GM23248 (cell line): Measurements from ENCODE around the gene FOSL1. TPM values are rescaled to one million over a fixed set of nuclear protein-coding genes. Genes with fewer than 3 reads are reported as not detected.
A peak's percentile ranks its signal among the peaks of the same experiment; 100 is the strongest.

Experiments
- DNase-seq: peaks from one replicate; pipeline ENCODE4 v3.0.0-alpha.2; 2015
- H2AFZ ChIP-seq: fragments of 200-600 bp; sonication (generic); 2 replicates; pipeline ENCODE4 v1.6.1; 2016; ENCODE audit warnings: antibody characterized with exemption
- H3F3A ChIP-seq: fragments of 200-600 bp; sonication (generic); 2 replicates; pipeline ENCODE4 v1.6.1; 2016; ENCODE audit warnings: mild to moderate bottlenecking, antibody characterized with exemption, mixed run types; ENCODE audit not compliant: insufficient read depth
- H3K27ac ChIP-seq: fragments of 200-600 bp; sonication (generic); 2 replicates; pipeline ENCODE4 v1.5.1; 2016; ENCODE audit warnings: mild to moderate bottlenecking
- H3K27me3 ChIP-seq: fragments of 200-600 bp; sonication (generic); replicated peaks from 2 replicates; pipeline ENCODE4 v1.6.1; 2016; ENCODE audit warnings: mild to moderate bottlenecking; ENCODE audit not compliant: insufficient read depth
- H3K36me3 ChIP-seq: fragments of 200-600 bp; sonication (generic); 2 replicates; pipeline ENCODE4 v1.6.1; 2016; ENCODE audit warnings: low read depth, mild to moderate bottlenecking
- H3K4me1 ChIP-seq: fragments of 200-600 bp; sonication (generic); 2 replicates; pipeline ENCODE4 v1.6.1; 2016; ENCODE audit warnings: mild to moderate bottlenecking; ENCODE audit not compliant: insufficient read depth
- H3K4me2 ChIP-seq: fragments of 200-600 bp; sonication (generic); one replicate; pipeline ENCODE4 v1.6.1; 2016; ENCODE audit warnings: mild to moderate bottlenecking; ENCODE audit not compliant: unreplicated experiment
- H3K4me3 ChIP-seq: fragments of 200-600 bp; sonication (generic); 2 replicates; pipeline ENCODE4 v1.5.1; 2016; ENCODE audit warnings: mild to moderate bottlenecking
- H3K79me2 ChIP-seq: fragments of 200-600 bp; sonication (generic); 2 replicates; pipeline ENCODE4 v1.6.1; 2016; ENCODE audit warnings: mild to moderate bottlenecking; ENCODE audit not compliant: insufficient read depth
- H3K9ac ChIP-seq: fragments of 200-600 bp; sonication (generic); 2 replicates; pipeline ENCODE4 v1.6.1; 2016; ENCODE audit warnings: mild to moderate bottlenecking
- H3K9me2 ChIP-seq: fragments of 200-600 bp; sonication (generic); 2 replicates; pipeline ENCODE4 v1.6.1; 2016; ENCODE audit warnings: mixed run types, mild to moderate bottlenecking, moderate library complexity; ENCODE audit not compliant: insufficient read depth
- H3K9me3 ChIP-seq: fragments of 200-600 bp; sonication (generic); one replicate; pipeline ENCODE4 v1.6.1; 2017; ENCODE audit warnings: low read depth
- H4K20me1 ChIP-seq: fragments of 200-600 bp; sonication (generic); 2 replicates; pipeline ENCODE4 v1.6.0; 2016; ENCODE audit not compliant: insufficient read depth
- EZH2 ChIP-seq: fragments of 200-600 bp; sonication (generic); IDR thresholded peaks from 2 replicates; pipeline ENCODE4 v1.6.1; 2018; ENCODE audit warnings: antibody characterized with exemption, mild to moderate bottlenecking; ENCODE audit not compliant: insufficient read depth, poor library complexity, severe bottlenecking
- EZH2phosphoT487 ChIP-seq: fragments of 200-600 bp; sonication (generic); IDR thresholded peaks from 2 replicates; pipeline ENCODE4 v1.6.1; 2018; ENCODE audit warnings: antibody characterized with exemption, moderate library complexity, mild to moderate bottlenecking, low read depth; ENCODE audit not compliant: insufficient read depth
- WGBS, 2 experiments: methylation state at CpG; one replicate each; pipeline ENCODE4 v1.1.6; 2015 to 2017; ENCODE audit warnings: low lambda C conversion rate in 2 of 2, low coverage in 1 of 2; ENCODE audit errors: missing lambda C conversion rate in 2 of 2; 5-methylcytosine and 5-hydroxymethylcytosine counted together
- in situ Hi-C: fragments of 300-500 bp; cut with MboI; formaldehyde crosslinking; loops from 2 replicates; pipeline ENCODE4 v1.15.0; 2020
- polyA plus RNA-seq: library from polyadenylated mRNA; unstranded; fragments of >200 nt; fragmentation: Nextera tagmentation; extraction: Ambion mirVana; gene quantifications from 2 replicates; pipeline ENCODE4 v1.2.1, GENCODE V29; 2016
- total RNA-seq: library from RNA; depleted of rRNA; stranded (reverse); fragments of >200 nt; shearing (Covaris generic); gene quantifications from 2 replicates; pipeline ENCODE4 v1.2.3, GENCODE V29; 2014

The FOSL1 gene
- total and polyA plus RNA-seq, 2 experiments from 2014 or later, result 88.9 to 105 TPM

- peak; percentile 75 for DNase-seq
- no peak overlapping the region for H3K9ac ChIP-seq
- no peaks in the 10 kb centered on the region for H3K9me2 ChIP-seq
- no peak overlapping the region for H3K4me3 ChIP-seq
- no peaks in the 10 kb centered on the region for H3K27me3 ChIP-seq
- H3K27ac ChIP-seq, result no peak overlapping the region
- H3K4me1 ChIP-seq, result peaks cover 18% of the 10 kb centered on the region
- no peak overlapping the region for H2AFZ ChIP-seq
- H3F3A ChIP-seq, result peaks cover 33% of the 10 kb centered on the region
- H3K79me2 ChIP-seq, result peaks cover 48% of the 10 kb centered on the region
- 18 to 23% methylated on average over 9 of the region's 9 CpGs for WGBS, 2 experiments
- H3K36me3 ChIP-seq, result peaks cover 14% of the 10 kb centered on the region; the same call in 1 of the 2 replicates
- no peak overlapping the region for H3K4me2 ChIP-seq
- H3K9me3 ChIP-seq, result no peaks in the 10 kb centered on the region
- TF ChIP-seq EZH2phosphoT487 (no peak), EZH2 (no peak)
- in situ Hi-C loops, result loop anchor here (10.0 kb wide), 1 partner anchor 100 kb away; no protein-coding TSS in a partner anchor
- H4K20me1 ChIP-seq, result no peaks in the 10 kb centered on the region
Measured at GRCh38 chr11:65884716-65885092, 15.5 kb downstream of the FOSL1 start.

GRCh38 chr11:65883786-65884715 is 16.1 kb downstream of the FOSL1 start:
- no peak overlapping the region for H2AFZ ChIP-seq
- H3K9me2 ChIP-seq, result no peaks in the 10 kb centered on the region
- peaks cover 48% of the 10 kb centered on the region for H3K79me2 ChIP-seq
- 80% methylated on average over 28 of the region's 28 CpGs for WGBS, 2 experiments
- H3K9me3 ChIP-seq, result no peaks in the 10 kb centered on the region
- no peaks in the 10 kb centered on the region for H3K27me3 ChIP-seq
- H3K4me1 ChIP-seq, result peaks cover 12% of the 10 kb centered on the region
- in situ Hi-C loops, result loop anchor here (10.0 kb wide), 1 partner anchor 101 kb away; no protein-coding TSS in a partner anchor
- TF ChIP-seq EZH2phosphoT487, result no peak
- H3K36me3 ChIP-seq, result peaks cover 14% of the 10 kb centered on the region; the same call in 1 of the 2 replicates
- H3K4me2 ChIP-seq, result no peak overlapping the region
- no peak for DNase-seq
- no peak overlapping the region for H3K4me3 ChIP-seq
- no peaks in the 10 kb centered on the region for H4K20me1 ChIP-seq
- H3K9ac ChIP-seq, result no peak overlapping the region
- H3K27ac ChIP-seq, result no peak overlapping the region
- H3F3A ChIP-seq, result peaks cover 26% of the 10 kb centered on the region

- 88 to 95% methylated on average over 9 to 13 of the region's 13 CpGs for WGBS, 2 experiments
- DNase-seq, result no peak
- Histone ChIP-seq H4K20me1 (no peaks in the 10 kb centered on the region), H3K9me2 (no peaks in the 10 kb centered on the region), H3K79me2 (peaks cover 48% of the 10 kb centered on the region), H3K27ac (no peak overlapping the region), H3K4me1 (peaks cover 12% of the 10 kb centered on the region), H3K4me3 (no peak overlapping the region), H3K36me3 (peaks cover 14% of the 10 kb centered on the region; the same call in 1 of the 2 replicates), H3K9me3 (no peaks in the 10 kb centered on the region), H3F3A (peaks cover 21% of the 10 kb centered on the region), H3K27me3 (no peaks in the 10 kb centered on the region), H3K9ac (no peak overlapping the region), H3K4me2 (no peak overlapping the region), H2AFZ (no peak overlapping the region)
- no peak for TF ChIP-seq EZH2
- no peak for TF ChIP-seq EZH2phosphoT487
- in situ Hi-C loops, result loop anchor here (10.0 kb wide), 1 partner anchor 102 kb away; no protein-coding TSS in a partner anchor
Measured at GRCh38 chr11:65883058-65883761, 17.0 kb downstream of the FOSL1 start.
